Measurements from ENCODE around the gene KIF26A.

DNA sequence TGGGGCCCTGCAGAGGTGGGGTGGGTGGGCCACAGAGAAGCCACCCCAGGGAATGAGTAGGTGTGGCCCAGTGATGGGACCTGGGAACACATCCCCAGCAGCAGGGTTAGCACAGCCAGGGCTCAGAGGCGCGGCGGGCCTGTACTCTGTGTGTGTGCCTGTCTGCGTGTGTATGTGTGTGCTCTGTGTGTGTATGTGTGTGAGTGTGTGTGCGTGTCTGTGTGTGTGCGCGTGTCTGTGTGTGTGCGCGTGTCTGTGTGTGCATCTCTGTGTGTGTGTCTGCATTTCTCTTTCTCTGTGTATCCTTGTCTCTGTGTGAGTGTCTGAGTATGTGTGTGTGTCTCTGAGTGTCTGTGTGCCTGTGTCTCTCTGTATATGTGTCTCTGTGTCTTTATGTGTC is 26.1 kb downstream of the KIF26A start:
- TF ChIP-seq, protein P1, sequence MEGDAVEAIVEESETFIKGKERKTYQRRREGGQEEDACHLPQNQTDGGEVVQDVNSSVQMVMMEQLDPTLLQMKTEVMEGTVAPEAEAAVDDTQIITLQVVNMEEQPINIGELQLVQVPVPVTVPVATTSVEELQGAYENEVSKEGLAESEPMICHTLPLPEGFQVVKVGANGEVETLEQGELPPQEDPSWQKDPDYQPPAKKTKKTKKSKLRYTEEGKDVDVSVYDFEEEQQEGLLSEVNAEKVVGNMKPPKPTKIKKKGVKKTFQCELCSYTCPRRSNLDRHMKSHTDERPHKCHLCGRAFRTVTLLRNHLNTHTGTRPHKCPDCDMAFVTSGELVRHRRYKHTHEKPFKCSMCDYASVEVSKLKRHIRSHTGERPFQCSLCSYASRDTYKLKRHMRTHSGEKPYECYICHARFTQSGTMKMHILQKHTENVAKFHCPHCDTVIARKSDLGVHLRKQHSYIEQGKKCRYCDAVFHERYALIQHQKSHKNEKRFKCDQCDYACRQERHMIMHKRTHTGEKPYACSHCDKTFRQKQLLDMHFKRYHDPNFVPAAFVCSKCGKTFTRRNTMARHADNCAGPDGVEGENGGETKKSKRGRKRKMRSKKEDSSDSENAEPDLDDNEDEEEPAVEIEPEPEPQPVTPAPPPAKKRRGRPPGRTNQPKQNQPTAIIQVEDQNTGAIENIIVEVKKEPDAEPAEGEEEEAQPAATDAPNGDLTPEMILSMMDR (IDR thresholded peaks at IDR 0.05; ENCODE audit: low read length), result no peak
- TF ChIP-seq EZH2 (optimal IDR thresholded peaks at IDR 0.05; ENCODE audit: low read depth, low read length) (no peak), EZH2phosphoT487 (IDR thresholded peaks at IDR 0.05; ENCODE audit: low read length) (no peak)
